GM12892 (cell line): ENCODE measurements around the gene IL4R. TPM values are rescaled to one million over a fixed set of nuclear protein-coding genes. Genes with fewer than 3 reads are reported as not detected.
"Not testable (repeated sequence)": the region's sequence is repeated elsewhere in the genome, so short reads cannot be mapped to it uniquely, and the experiment has no call there.

Experiments
- DNase-seq: peaks from one replicate; pipeline ENCODE4 v3.0.0; 2011; ENCODE audit not compliant: insufficient read length
- FAIRE-seq: peaks from 2 replicates; lab custom pipeline; 2011; peaks lifted over from hg19 to GRCh38; lab: Jason Lieb, UNC
- POLR2A ChIP-seq: IDR thresholded peaks from 2 replicates; pipeline ENCODE4 v1.6.1; 2011; ENCODE audit warnings: low read depth, low read length, control low read depth
- POLR2AphosphoS5 ChIP-seq: IDR thresholded peaks from 2 replicates; pipeline ENCODE4 v1.6.1; 2011; ENCODE audit warnings: low read depth, low read length, control low read depth
- TAF1 ChIP-seq: IDR thresholded peaks from 2 replicates; pipeline ENCODE4 v1.6.1; 2011; ENCODE audit warnings: low read depth, mild to moderate bottlenecking, control low read depth, low read length, borderline replicate concordance
- polyA plus RNA-seq: library from polyadenylated mRNA; unstranded; fragments of >200 nt; gene quantifications from one replicate; pipeline ENCODE4 v1.2.1, GENCODE V29; 2012; ENCODE audit warnings: missing spikeins, inconsistent platforms; ENCODE audit not compliant: missing spikeins

The IL4R gene
- polyA plus RNA-seq = 18.8 TPM

- peak; percentile 28; the same call in 1 of the 2 replicates for TF ChIP-seq POLR2AphosphoS5
- peak; percentile 66; the same call in 1 of the 2 replicates for TF ChIP-seq POLR2A
- TF ChIP-seq TAF1 = no peak
- peak; percentile 72 for FAIRE-seq
- DNase-seq = peak; percentile 58
Observed at GRCh38 chr16:27313422-27314160, at the start of gene IL4R. TSS of gene IL4R (plus strand) at chr16:27313974. CDS start at chr16:27340204, 26,230 bp downstream.

GRCh38 chr16:27264151-27264550 lies 49.6 kb upstream of the IL4R start:
- DNase-seq (no peak), FAIRE-seq (no peak)
- no peak for TF ChIP-seq TAF1

- DNase-seq (no peak), FAIRE-seq (no peak)
- no peak for TF ChIP-seq POLR2AphosphoS5
- TF ChIP-seq TAF1 = no peak
Observed at GRCh38 chr16:27265982-27266381, 47.8 kb upstream of the IL4R start.

GRCh38 chr16:27267037-27267677 lies 46.6 kb upstream of the IL4R start:
- FAIRE-seq = no peak
- no peak for DNase-seq
- TF ChIP-seq POLR2AphosphoS5 (no peak), TAF1 (no peak), POLR2A (no peak)

GRCh38 chr16:27268376-27269299 lies 45.1 kb upstream of the IL4R start, which contains the start of gene NSMCE1:
TSS of gene NSMCE1 (minus strand) at chr16:27268772. CDS start at chr16:27257570, 11,202 bp downstream.
- TF ChIP-seq POLR2A (peak; percentile 92), TAF1 (peak; percentile 76), POLR2AphosphoS5 (peak; percentile 81)
- DNase-seq (peak; percentile 90), FAIRE-seq (peak; percentile 94)

- FAIRE-seq = no peak
- no peak for DNase-seq
- TF ChIP-seq POLR2AphosphoS5 = no peak
- no peak for TF ChIP-seq POLR2A
- TF ChIP-seq TAF1 = no peak
Observed at GRCh38 chr16:27269300-27270150, 44.2 kb upstream of the IL4R start.

- FAIRE-seq = no peak
- DNase-seq = no peak
- TF ChIP-seq TAF1 = no peak
- no peak for TF ChIP-seq POLR2A
- TF ChIP-seq POLR2AphosphoS5 = no peak
Observed at GRCh38 chr16:27270349-27270748, 43.4 kb upstream of the IL4R start.

- FAIRE-seq = no peak
- no peak for DNase-seq
- no peak for TF ChIP-seq POLR2A
- TF ChIP-seq TAF1 = no peak
- no peak for TF ChIP-seq POLR2AphosphoS5
Observed at GRCh38 chr16:27272076-27272475, 41.7 kb upstream of the IL4R start.

- not testable (repeated sequence) for FAIRE-seq, DNase-seq
Observed at GRCh38 chr16:27272697-27273096, 41.1 kb upstream of the IL4R start.

- FAIRE-seq (no peak), DNase-seq (no peak)
Observed at GRCh38 chr16:27273330-27273669, 40.5 kb upstream of the IL4R start.

GRCh38 chr16:27273670-27274423 lies 39.9 kb upstream of the IL4R start:
- FAIRE-seq = no peak
- TF ChIP-seq TAF1 = no peak
- TF ChIP-seq POLR2AphosphoS5 = no peak
- TF ChIP-seq POLR2A = no peak
- no peak for DNase-seq

More at GRCh38 chr16:27273330-27273669, 40.5 kb upstream of the IL4R start:
- TF ChIP-seq TAF1 (no peak), POLR2AphosphoS5 (no peak), POLR2A (no peak)

- DNase-seq, FAIRE-seq: not testable (repeated sequence)
Observed at GRCh38 chr16:27274424-27274874, 39.3 kb upstream of the IL4R start.
